ENCODE measurements around the gene TAC3.

TAC3 gene

GRCh38 chr12:57006809-57007475 lies 9.4 kb downstream of the TAC3 start:
- no peaks in the 10 kb centered on the region for H3K27me3 ChIP-seq (replicated peaks; ENCODE audit: control insufficient read depth, insufficient read depth, low read length, poor library complexity, severe bottlenecking)
- peak overlapping the region; percentile 16 for H3K4me3 ChIP-seq (ENCODE audit: insufficient read depth, low read depth, low read length, poor library complexity, severe bottlenecking)
- peak overlapping the region; percentile 34 for H3K27ac ChIP-seq (ENCODE audit: insufficient read depth, low read length, poor library complexity, severe bottlenecking)
- H3K9me3 ChIP-seq (ENCODE audit: control insufficient read depth, low read length), result no peaks in the 10 kb centered on the region
- peaks cover 19% of the 10 kb centered on the region for H3K36me3 ChIP-seq (ENCODE audit: control insufficient read depth, insufficient read depth, low read length)
- no peak for DNase-seq
- peaks cover 16% of the 10 kb centered on the region for H3K4me1 ChIP-seq (ENCODE audit: control insufficient read depth, insufficient read depth, low read length, poor library complexity, severe bottlenecking)

GRCh38 chr12:57005980-57006808 lies 10.1 kb downstream of the TAC3 start, which contains the start of gene ZBTB39:
Gene ZBTB39 (minus strand): TSS chr12:57006546. CDS start chr12:57004917, 1,629 bp downstream.
- H3K36me3 ChIP-seq (ENCODE audit: control insufficient read depth, insufficient read depth, low read length), result peaks cover 19% of the 10 kb centered on the region
- H3K9me3 ChIP-seq (ENCODE audit: control insufficient read depth, low read length), result no peaks in the 10 kb centered on the region
- H3K4me1 ChIP-seq (ENCODE audit: control insufficient read depth, insufficient read depth, low read length, poor library complexity, severe bottlenecking), result peaks cover 11% of the 10 kb centered on the region
- peak within 1 kb of the TSS; percentile 85 for H3K4me3 ChIP-seq (ENCODE audit: insufficient read depth, low read depth, low read length, poor library complexity, severe bottlenecking)
- H3K27ac ChIP-seq (ENCODE audit: insufficient read depth, low read length, poor library complexity, severe bottlenecking), result peak within 1 kb of the TSS; percentile 63
- peak; percentile 40 to 55 (median 54) for DNase-seq
- no peaks in the 10 kb centered on the region for H3K27me3 ChIP-seq (replicated peaks; ENCODE audit: control insufficient read depth, insufficient read depth, low read length, poor library complexity, severe bottlenecking)

- H3K9me3 ChIP-seq (ENCODE audit: control insufficient read depth, low read length), result no peaks in the 10 kb centered on the region
These were observed 11.7 kb downstream of the TAC3 start for GRCh38 chr12:57004651-57005050.

GRCh38 chr12:57003395-57003794 lies 12.9 kb downstream of the TAC3 start:
- H3K27ac ChIP-seq (ENCODE audit: insufficient read depth, low read length, poor library complexity, severe bottlenecking), result no peak overlapping the region
- no peaks in the 10 kb centered on the region for H3K27me3 ChIP-seq (replicated peaks; ENCODE audit: control insufficient read depth, insufficient read depth, low read length, poor library complexity, severe bottlenecking)
- peaks cover 19% of the 10 kb centered on the region for H3K36me3 ChIP-seq (ENCODE audit: control insufficient read depth, insufficient read depth, low read length)
- no peaks in the 10 kb centered on the region for H3K9me3 ChIP-seq (ENCODE audit: control insufficient read depth, low read length)
- H3K4me1 ChIP-seq (ENCODE audit: control insufficient read depth, insufficient read depth, low read length, poor library complexity, severe bottlenecking), result peaks cover 11% of the 10 kb centered on the region
- no peak overlapping the region for H3K4me3 ChIP-seq (ENCODE audit: insufficient read depth, low read depth, low read length, poor library complexity, severe bottlenecking)
- DNase-seq, result no peak

More at GRCh38 chr12:57004651-57005050, 11.7 kb downstream of the TAC3 start:
- H3K4me1 ChIP-seq (ENCODE audit: control insufficient read depth, insufficient read depth, low read length, poor library complexity, severe bottlenecking), result peaks cover 11% of the 10 kb centered on the region
- peaks cover 19% of the 10 kb centered on the region for H3K36me3 ChIP-seq (ENCODE audit: control insufficient read depth, insufficient read depth, low read length)
- no peak overlapping the region for H3K27ac ChIP-seq (ENCODE audit: insufficient read depth, low read length, poor library complexity, severe bottlenecking)
- DNase-seq, result no peak
- H3K27me3 ChIP-seq (replicated peaks; ENCODE audit: control insufficient read depth, insufficient read depth, low read length, poor library complexity, severe bottlenecking), result no peaks in the 10 kb centered on the region
- H3K4me3 ChIP-seq (ENCODE audit: insufficient read depth, low read depth, low read length, poor library complexity, severe bottlenecking), result no peak overlapping the region

- no peak overlapping the region for H3K27ac ChIP-seq (ENCODE audit: insufficient read depth, low read length, poor library complexity, severe bottlenecking)
- H3K36me3 ChIP-seq (ENCODE audit: control insufficient read depth, insufficient read depth, low read length), result peaks cover 19% of the 10 kb centered on the region
- H3K9me3 ChIP-seq (ENCODE audit: control insufficient read depth, low read length), result no peaks in the 10 kb centered on the region
- peak; percentile 45 to 64 (median 52) for DNase-seq
- no peak overlapping the region for H3K4me3 ChIP-seq (ENCODE audit: insufficient read depth, low read depth, low read length, poor library complexity, severe bottlenecking)
- peaks cover 7% of the 10 kb centered on the region for H3K4me1 ChIP-seq (ENCODE audit: control insufficient read depth, insufficient read depth, low read length, poor library complexity, severe bottlenecking)
- H3K27me3 ChIP-seq (replicated peaks; ENCODE audit: control insufficient read depth, insufficient read depth, low read length, poor library complexity, severe bottlenecking), result no peaks in the 10 kb centered on the region
These were observed 14.9 kb downstream of the TAC3 start for GRCh38 chr12:57001448-57001906.

- H3K9me3 ChIP-seq (ENCODE audit: control insufficient read depth, low read length), result no peaks in the 10 kb centered on the region
- H3K36me3 ChIP-seq (ENCODE audit: control insufficient read depth, insufficient read depth, low read length), result peaks cover 19% of the 10 kb centered on the region
- no peak overlapping the region for H3K4me3 ChIP-seq (ENCODE audit: insufficient read depth, low read depth, low read length, poor library complexity, severe bottlenecking)
- no peaks in the 10 kb centered on the region for H3K27me3 ChIP-seq (replicated peaks; ENCODE audit: control insufficient read depth, insufficient read depth, low read length, poor library complexity, severe bottlenecking)
- no peak overlapping the region for H3K27ac ChIP-seq (ENCODE audit: insufficient read depth, low read length, poor library complexity, severe bottlenecking)
- DNase-seq, result no peak
- peaks cover 2% of the 10 kb centered on the region for H3K4me1 ChIP-seq (ENCODE audit: control insufficient read depth, insufficient read depth, low read length, poor library complexity, severe bottlenecking)
These were observed 15.9 kb downstream of the TAC3 start for GRCh38 chr12:57000393-57000792.

- Histone ChIP-seq H3K4me3 (ENCODE audit: insufficient read depth, low read depth, low read length, poor library complexity, severe bottlenecking) (no peak overlapping the region), H3K27ac (ENCODE audit: insufficient read depth, low read length, poor library complexity, severe bottlenecking) (no peak overlapping the region), H3K27me3 (replicated peaks; ENCODE audit: control insufficient read depth, insufficient read depth, low read length, poor library complexity, severe bottlenecking) (no peaks in the 10 kb centered on the region), H3K36me3 (ENCODE audit: control insufficient read depth, insufficient read depth, low read length) (peaks cover 19% of the 10 kb centered on the region), H3K4me1 (ENCODE audit: control insufficient read depth, insufficient read depth, low read length, poor library complexity, severe bottlenecking) (no peaks in the 10 kb centered on the region), H3K9me3 (ENCODE audit: control insufficient read depth, low read length) (no peaks in the 10 kb centered on the region)
- DNase-seq, result no peak
These were observed 16.9 kb downstream of the TAC3 start for GRCh38 chr12:56999456-56999855.

- H3K4me1 ChIP-seq (ENCODE audit: control insufficient read depth, insufficient read depth, low read length, poor library complexity, severe bottlenecking), result no peaks in the 10 kb centered on the region
- H3K4me3 ChIP-seq (ENCODE audit: insufficient read depth, low read depth, low read length, poor library complexity, severe bottlenecking), result no peak overlapping the region
- no peak overlapping the region for H3K27ac ChIP-seq (ENCODE audit: insufficient read depth, low read length, poor library complexity, severe bottlenecking)
- DNase-seq, result no peak
- peaks cover 18% of the 10 kb centered on the region for H3K36me3 ChIP-seq (ENCODE audit: control insufficient read depth, insufficient read depth, low read length)
- no peaks in the 10 kb centered on the region for H3K27me3 ChIP-seq (replicated peaks; ENCODE audit: control insufficient read depth, insufficient read depth, low read length, poor library complexity, severe bottlenecking)
- H3K9me3 ChIP-seq (ENCODE audit: control insufficient read depth, low read length), result no peaks in the 10 kb centered on the region
These were observed 17.3 kb downstream of the TAC3 start for GRCh38 chr12:56998981-56999380.

GRCh38 chr12:56998316-56998715 lies 18.0 kb downstream of the TAC3 start:
- DNase-seq, result no peak
- no peaks in the 10 kb centered on the region for H3K9me3 ChIP-seq (ENCODE audit: control insufficient read depth, low read length)
- no peak overlapping the region for H3K27ac ChIP-seq (ENCODE audit: insufficient read depth, low read length, poor library complexity, severe bottlenecking)
- no peak overlapping the region for H3K4me3 ChIP-seq (ENCODE audit: insufficient read depth, low read depth, low read length, poor library complexity, severe bottlenecking)
- no peaks in the 10 kb centered on the region for H3K4me1 ChIP-seq (ENCODE audit: control insufficient read depth, insufficient read depth, low read length, poor library complexity, severe bottlenecking)
- H3K27me3 ChIP-seq (replicated peaks; ENCODE audit: control insufficient read depth, insufficient read depth, low read length, poor library complexity, severe bottlenecking), result no peaks in the 10 kb centered on the region
- H3K36me3 ChIP-seq (ENCODE audit: control insufficient read depth, insufficient read depth, low read length), result peaks cover 11% of the 10 kb centered on the region

All from effector memory CD4-positive, alpha-beta T cell (primary cell).